ENCODE measurements around the gene BPIFA2.

The BPIFA2 gene

DNA sequence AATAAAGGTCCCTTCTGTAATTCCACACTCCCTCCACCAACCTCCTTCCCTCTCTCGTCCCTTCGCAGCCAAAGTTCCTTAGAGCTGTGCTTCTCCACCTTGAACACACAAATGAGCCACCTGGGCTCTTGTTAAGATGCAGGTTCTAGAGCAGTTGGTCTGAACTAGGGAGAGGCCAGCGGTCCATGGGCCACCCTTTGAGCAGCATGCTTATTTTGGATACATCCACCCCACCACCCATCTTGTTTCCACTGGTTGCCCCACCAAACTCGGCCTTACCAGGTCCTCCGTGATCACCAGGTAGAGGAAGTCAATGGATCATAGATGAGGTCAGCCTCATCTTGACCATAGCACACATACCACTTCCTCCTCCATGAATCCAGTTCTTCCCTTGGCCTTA is 7.3 kb upstream of the BPIFA2 start:
- Histone ChIP-seq H3K36me3 (ENCODE audit: control insufficient read depth, low read length) (no peaks in the 10 kb centered on the region), H3K4me1 (ENCODE audit: control insufficient read depth, low read length) (peaks cover 11% of the 10 kb centered on the region), H3K27me3 (ENCODE audit: control insufficient read depth, low read length) (no peaks in the 10 kb centered on the region; the same call in 1 of the 2 replicates), H3K79me2 (ENCODE audit: control insufficient read depth, low read length) (no peaks in the 10 kb centered on the region), H3F3A (ENCODE audit: control insufficient read depth, insufficient read depth) (no peaks in the 10 kb centered on the region), H4K20me1 (ENCODE audit: control insufficient read depth, insufficient read depth, low read depth, low read length) (no peaks in the 10 kb centered on the region), H3K4me2 (ENCODE audit: low read length) (no peak overlapping the region), H3K9me2 (replicated peaks; ENCODE audit: control insufficient read depth, low read length) (no peaks in the 10 kb centered on the region), H3K27ac (ENCODE audit: low read depth, low read length) (no peak overlapping the region), H3K9me3 (ENCODE audit: control insufficient read depth, insufficient read depth, low read length) (no peaks in the 10 kb centered on the region), H3K4me3 (ENCODE audit: low read length) (no peak overlapping the region)
- TF ChIP-seq EZH2phosphoT487 (IDR thresholded peaks at IDR 0.05; ENCODE audit: borderline replicate concordance, low read length) (no peak), CTCF (IDR thresholded peaks at IDR 0.05; ENCODE audit: low read depth, low read length, poor library complexity, severe bottlenecking) (no peak)

GRCh38 chr20:33162313-33162712 is 5.6 kb upstream of the BPIFA2 start:
- H3K4me3 ChIP-seq (ENCODE audit: low read length), result no peak overlapping the region
- H3K4me2 ChIP-seq (ENCODE audit: low read length), result 0 out of 2 replicates have a peak overlapping the region, but pooled peaks have one; percentile 28
- no peaks in the 10 kb centered on the region; the same call in 1 of the 2 replicates for H3K27me3 ChIP-seq (ENCODE audit: control insufficient read depth, low read length)
- H3K79me2 ChIP-seq (ENCODE audit: control insufficient read depth, low read length), result no peaks in the 10 kb centered on the region
- H3F3A ChIP-seq (ENCODE audit: control insufficient read depth, insufficient read depth), result no peaks in the 10 kb centered on the region
- no peak for TF ChIP-seq CTCF (IDR thresholded peaks at IDR 0.05; ENCODE audit: low read depth, low read length, poor library complexity, severe bottlenecking)
- no peak for TF ChIP-seq EZH2phosphoT487 (IDR thresholded peaks at IDR 0.05; ENCODE audit: borderline replicate concordance, low read length)
- H3K9me2 ChIP-seq (replicated peaks; ENCODE audit: control insufficient read depth, low read length), result no peaks in the 10 kb centered on the region
- H3K36me3 ChIP-seq (ENCODE audit: control insufficient read depth, low read length), result no peaks in the 10 kb centered on the region
- no peaks in the 10 kb centered on the region for H4K20me1 ChIP-seq (ENCODE audit: control insufficient read depth, insufficient read depth, low read depth, low read length)
- H3K4me1 ChIP-seq (ENCODE audit: control insufficient read depth, low read length), result peaks cover 11% of the 10 kb centered on the region
- H3K27ac ChIP-seq (ENCODE audit: low read depth, low read length), result no peak overlapping the region
- H3K9me3 ChIP-seq (ENCODE audit: control insufficient read depth, insufficient read depth, low read length), result no peaks in the 10 kb centered on the region

- no peak overlapping the region for H3K4me3 ChIP-seq (ENCODE audit: low read length)
- H3K4me2 ChIP-seq (ENCODE audit: low read length), result 0 out of 2 replicates have a peak overlapping the region, but pooled peaks have one; percentile 28
- no peak overlapping the region for H3K27ac ChIP-seq (ENCODE audit: low read depth, low read length)
- H4K20me1 ChIP-seq (ENCODE audit: control insufficient read depth, insufficient read depth, low read depth, low read length), result no peaks in the 10 kb centered on the region
- H3K4me1 ChIP-seq (ENCODE audit: control insufficient read depth, low read length), result peaks cover 11% of the 10 kb centered on the region
- no peaks in the 10 kb centered on the region for H3K9me2 ChIP-seq (replicated peaks; ENCODE audit: control insufficient read depth, low read length)
- H3K27me3 ChIP-seq (ENCODE audit: control insufficient read depth, low read length), result no peaks in the 10 kb centered on the region; the same call in 1 of the 2 replicates
- TF ChIP-seq EZH2phosphoT487 (IDR thresholded peaks at IDR 0.05; ENCODE audit: borderline replicate concordance, low read length) (no peak), CTCF (IDR thresholded peaks at IDR 0.05; ENCODE audit: low read depth, low read length, poor library complexity, severe bottlenecking) (no peak)
- H3K9me3 ChIP-seq (ENCODE audit: control insufficient read depth, insufficient read depth, low read length), result no peaks in the 10 kb centered on the region
- no peaks in the 10 kb centered on the region for H3F3A ChIP-seq (ENCODE audit: control insufficient read depth, insufficient read depth)
- no peaks in the 10 kb centered on the region for H3K79me2 ChIP-seq (ENCODE audit: control insufficient read depth, low read length)
- no peaks in the 10 kb centered on the region for H3K36me3 ChIP-seq (ENCODE audit: control insufficient read depth, low read length)
Measured at GRCh38 chr20:33162753-33163152, 5.2 kb upstream of the BPIFA2 start.
